CD4-positive, alpha-beta T cell (primary cell): Measurements from ENCODE around the gene SPATA31D1. TPM values are rescaled to one million over a fixed set of nuclear protein-coding genes. Genes with fewer than 3 reads are reported as not detected.

Experiments
- ATAC-seq: fragments of 200-7000 bp; cut with Tn5 transposase; one replicate; pipeline ENCODE4 v1.10.0; 2022; ENCODE audit warnings: mild to moderate bottlenecking; ENCODE audit not compliant: poor library complexity
- CTCF ChIA-PET: fragments of 350-600 bp; sonication (Branson Sonifier 250); formaldehyde crosslinking; loops from one replicate; lab custom pipeline; 2021; ENCODE audit warnings: antibody characterized with exemption, inconsistent platforms; lab: Charles Lee
- POLR2A ChIA-PET: fragments of 350-600 bp; sonication (Branson Sonifier 250); formaldehyde crosslinking; loops from one replicate; lab custom pipeline; 2021; ENCODE audit warnings: antibody characterized with exemption, inconsistent platforms; lab: Charles Lee
- DNase-seq, 14 experiments: peaks; one replicate each; pipeline ENCODE4 v3.0.0-alpha.2; 2013 to 2020; ENCODE audit warnings: mixed read lengths in 2 of 14
- H3K27ac ChIP-seq, 2 donors: one replicate each; pipeline versions ENCODE4 v1.5.1 to v1.7.0; 2013; ENCODE audit warnings: low read length in 2 of 2, low read depth in 1 of 2, mild to moderate bottlenecking in 1 of 2
- H3K27me3 ChIP-seq, 2 experiments: 1 replicate in 1 of 2; 2 replicates in 1 of 2; pipeline versions ENCODE4 v1.6.1 to v1.7.0; 2013; ENCODE audit warnings: low read length in 2 of 2, control low read depth in 1 of 2, mild to moderate bottlenecking in 1 of 2, moderate library complexity in 1 of 2; ENCODE audit not compliant: insufficient read depth in 2 of 2, control insufficient read depth in 1 of 2
- H3K36me3 ChIP-seq: one replicate; pipeline ENCODE4 v1.6.1; 2013; ENCODE audit warnings: low read length, control low read depth; ENCODE audit not compliant: insufficient read depth
- H3K4me1 ChIP-seq: one replicate; pipeline ENCODE4 v1.6.1; 2013; ENCODE audit warnings: low read length, control low read depth; ENCODE audit not compliant: insufficient read depth
- H3K4me3 ChIP-seq: one replicate; pipeline ENCODE4 v1.5.1; 2013; ENCODE audit warnings: mild to moderate bottlenecking, low read length, moderate library complexity
- H3K9me3 ChIP-seq, 2 experiments: 1 replicate in 1 of 2; 2 replicates in 1 of 2; pipeline versions ENCODE4 v1.6.1 to v1.7.0; 2013; ENCODE audit warnings: low read length in 2 of 2, mild to moderate bottlenecking in 2 of 2, control low read depth in 1 of 2, moderate library complexity in 1 of 2; ENCODE audit not compliant: control insufficient read depth in 1 of 2, insufficient read depth in 1 of 2
- H3K27ac Mint-ChIP-seq: one replicate; pipeline ENCODE4 v1.8.0; 2020; ENCODE audit warnings: mixed read lengths
- H3K27me3 Mint-ChIP-seq: one replicate; pipeline ENCODE4 v1.8.0; 2021; ENCODE audit warnings: mixed read lengths
- H3K36me3 Mint-ChIP-seq: one replicate; pipeline ENCODE4 v1.8.0; 2021; ENCODE audit warnings: low read depth, mixed read lengths
- H3K4me1 Mint-ChIP-seq: one replicate; pipeline ENCODE4 v1.8.0; 2021; ENCODE audit warnings: low read depth, mixed read lengths
- H3K4me3 Mint-ChIP-seq: one replicate; pipeline ENCODE4 v1.8.0; 2020; ENCODE audit warnings: mild to moderate bottlenecking, mixed read lengths
- H3K9me3 Mint-ChIP-seq: one replicate; pipeline ENCODE4 v1.8.0; 2020; ENCODE audit warnings: mixed read lengths
- CTCF ChIP-seq: fragments of 200-600 bp; IDR thresholded peaks from one replicate; pipeline ENCODE4 v1.8.0; 2022; ENCODE audit warnings: antibody characterized with exemption, mild to moderate bottlenecking
- intact Hi-C, 2 experiments: fragments of 100-400 bp; cut with DNase I in 1 of 2; cut with micrococcal nuclease in 1 of 2; formaldehyde crosslinking; loops; one replicate each; pipeline versions ENCODE4 v1.15.1 to v1.9.0; 2023 to 2025; cut with DNase I, micrococcal nuclease
- total RNA-seq, 174 experiments: library from RNA in 2 of 174; stranded (reverse) in 2 of 174; gene quantifications; one replicate each; pipeline ENCODE4 v1.2.3 and lab custom pipeline; 2021 to 2026

The SPATA31D1 gene
- total RNA-seq, 2 experiments from 2014 or later, result not detected

GRCh38 chr9:82036086-82036485 lies 47.5 kb downstream of the SPATA31D1 start:
- Mint-ChIP-seq H3K4me3 (no peak overlapping the region), H3K4me1 (no peaks in the 10 kb centered on the region), H3K9me3 (no peaks in the 10 kb centered on the region), H3K27ac (no peak overlapping the region), H3K27me3 (no peaks in the 10 kb centered on the region), H3K36me3 (no peaks in the 10 kb centered on the region)
- intact Hi-C loops, result no loop called here
- DNase-seq (no peak), ATAC-seq (no peak)
- Histone ChIP-seq H3K4me3 (no peak overlapping the region), H3K36me3 (no peaks in the 10 kb centered on the region), H3K4me1 (no peaks in the 10 kb centered on the region), H3K9me3 (no peaks in the 10 kb centered on the region), H3K27me3 (no peaks in the 10 kb centered on the region), H3K27ac (no peak overlapping the region)
- ChIA-PET POLR2A (no interaction called here), CTCF (no interaction called here)
- no peak for TF ChIP-seq CTCF

GRCh38 chr9:82037126-82037525 lies 48.6 kb downstream of the SPATA31D1 start:
- no peak for ATAC-seq
- Histone ChIP-seq H3K27ac (no peak overlapping the region), H3K4me3 (no peak overlapping the region), H3K27me3 (no peaks in the 10 kb centered on the region), H3K9me3 (no peaks in the 10 kb centered on the region), H3K4me1 (no peaks in the 10 kb centered on the region), H3K36me3 (no peaks in the 10 kb centered on the region)
- Mint-ChIP-seq H3K27me3 (no peaks in the 10 kb centered on the region), H3K27ac (no peak overlapping the region), H3K4me1 (no peaks in the 10 kb centered on the region), H3K4me3 (no peak overlapping the region), H3K36me3 (no peaks in the 10 kb centered on the region), H3K9me3 (peaks cover under 1% of the 10 kb centered on the region)
- TF ChIP-seq CTCF, result no peak
- no peak for DNase-seq
- CTCF ChIA-PET, result no interaction called here
- POLR2A ChIA-PET, result no interaction called here
- intact Hi-C loops, result no loop called here

GRCh38 chr9:82038897-82039296 lies 50.3 kb downstream of the SPATA31D1 start:
- no peaks in the 10 kb centered on the region for H3K27me3 ChIP-seq
- H3K4me3 ChIP-seq, result no peak overlapping the region
- Mint-ChIP-seq H3K4me1 (no peaks in the 10 kb centered on the region), H3K9me3 (peaks cover 3% of the 10 kb centered on the region), H3K4me3 (no peak overlapping the region), H3K36me3 (no peaks in the 10 kb centered on the region), H3K27ac (no peak overlapping the region), H3K27me3 (no peaks in the 10 kb centered on the region)
- ChIA-PET POLR2A (no interaction called here), CTCF (no interaction called here)
- DNase-seq, result no peak
- TF ChIP-seq CTCF, result no peak
- H3K27ac ChIP-seq, result no peak overlapping the region
- no peaks in the 10 kb centered on the region for H3K36me3 ChIP-seq
- H3K4me1 ChIP-seq, result no peaks in the 10 kb centered on the region
- intact Hi-C loops, result no loop called here
- H3K9me3 ChIP-seq, result no peaks in the 10 kb centered on the region
- ATAC-seq, result no peak

Other genes starting within 250 kb of the SPATA31D1 start
- not detected for gene SPATA31D4, start 60.3 kb upstream of the SPATA31D1 start, total RNA-seq
- not detected for gene SPATA31D3, start 45.3 kb upstream of the SPATA31D1 start, total RNA-seq